OCI-LY1 (cell line): ENCODE measurements around the gene THBS3.

Source experiments
- CTCF ChIP-seq: fragments of 200-600 bp; sonication (generic), shearing (Covaris generic); IDR thresholded peaks from 2 replicates; pipeline ENCODE4 v1.5.1; 2017; ENCODE audit warnings: mild to moderate bottlenecking, antibody characterized with exemption, low read length, moderate library complexity, mixed read lengths
- EZH2 ChIP-seq: fragments of 200-600 bp; sonication (generic), shearing (Covaris generic); IDR thresholded peaks from 2 replicates; pipeline ENCODE4 v1.8.0; 2017; ENCODE audit warnings: borderline replicate concordance, mixed run types, mild to moderate bottlenecking, antibody characterized with exemption, low read length, moderate library complexity, mixed read lengths

- TF ChIP-seq CTCF (no peak), EZH2 (no peak)
Measured at GRCh38 chr1:155174324-155175280, 33.1 kb downstream of the THBS3 start.
